ENCODE results near the gene MRPS12. TPM values are rescaled to one million over a fixed set of nuclear protein-coding genes. Genes with fewer than 3 reads are reported as not detected.
"Not testable (repeated sequence)": the region's sequence is repeated elsewhere in the genome, so short reads cannot be mapped to it uniquely, and the experiment has no call there.

MRPS12 gene
- total and polyA plus RNA-seq, 9 donors = 5.5 to 24.1 (median 19.7) TPM

GRCh38 chr19:38958301-38958700 lies 27.6 kb downstream of the MRPS12 start:
- 87 to 96% (median 93%) methylated on average over 2 of the region's 2 CpGs for WGBS, 3 donors
- Histone ChIP-seq H3K4me1 (ENCODE audit: insufficient read depth) (peaks cover 3% of the 10 kb centered on the region), H3K9me3 (no peaks in the 10 kb centered on the region), H3K36me3 (no peaks in the 10 kb centered on the region), H3K27me3 (no peaks in the 10 kb centered on the region), H3K27ac (no peak overlapping the region), H3K4me3 (no peak overlapping the region)
- intact Hi-C loops (cut with DNase I) = loop anchor here in 1 of 4 donors (10.0 kb wide), 1 partner anchor 366 kb away; the partner anchor contains the start of gene LRFN1
- DNase-seq = no peak
- no peak for TF ChIP-seq EP300 (IDR thresholded peaks at IDR 0.05)
- TF ChIP-seq CTCF (IDR thresholded peaks at IDR 0.05) = no peak
- no peak for TF ChIP-seq POLR2A (IDR thresholded peaks at IDR 0.05)

GRCh38 chr19:38959618-38960017 lies 28.9 kb downstream of the MRPS12 start:
- intact Hi-C loops (cut with DNase I) = loop anchor here in 2 of 4 donors (10.0 kb wide), 1 partner anchor 365 kb away; the partner anchor contains the start of gene LRFN1 (in 2 of the 2)
- TF ChIP-seq CTCF (IDR thresholded peaks at IDR 0.05) (no peak), EP300 (IDR thresholded peaks at IDR 0.05) (no peak), POLR2A (IDR thresholded peaks at IDR 0.05) (no peak)
- 69 to 85% (median 75%) methylated on average over 5 of the region's 5 CpGs for WGBS, 3 donors

GRCh38 chr19:38964738-38965137 lies 34.0 kb downstream of the MRPS12 start:
- no peak for DNase-seq
- no peaks in the 10 kb centered on the region for H3K36me3 ChIP-seq
- H3K27ac ChIP-seq = no peak overlapping the region
- H3K4me3 ChIP-seq = no peak overlapping the region
- H3K4me1 ChIP-seq (ENCODE audit: insufficient read depth) = peaks cover 3% of the 10 kb centered on the region
- no peaks in the 10 kb centered on the region for H3K27me3 ChIP-seq
- no peaks in the 10 kb centered on the region for H3K9me3 ChIP-seq
- 85 to 94% (median 85%) methylated on average over 2 of the region's 2 CpGs for WGBS, 3 donors
- TF ChIP-seq EP300 (IDR thresholded peaks at IDR 0.05) = no peak
- no peak for TF ChIP-seq POLR2A (IDR thresholded peaks at IDR 0.05)
- TF ChIP-seq CTCF (IDR thresholded peaks at IDR 0.05) = no peak
- intact Hi-C loops (cut with DNase I) = loop anchor here in 2 of 4 donors (1.0 to 10.0 kb wide), 2 partner anchors 28 to 360 kb away; partner anchors contain the start of gene LRFN1 (in 1 of the 2)

More at GRCh38 chr19:38959618-38960017, 28.9 kb downstream of the MRPS12 start:
- Histone ChIP-seq H3K4me3 (no peak overlapping the region), H3K27ac (no peak overlapping the region), H3K36me3 (no peaks in the 10 kb centered on the region), H3K4me1 (ENCODE audit: insufficient read depth) (peaks cover 3% of the 10 kb centered on the region), H3K9me3 (no peaks in the 10 kb centered on the region), H3K27me3 (no peaks in the 10 kb centered on the region)
- DNase-seq = no peak

GRCh38 chr19:38966149-38966548 lies 35.4 kb downstream of the MRPS12 start:
- H3K9me3 ChIP-seq; H3K4me1 ChIP-seq (ENCODE audit: insufficient read depth); H3K36me3 ChIP-seq; H3K4me3 ChIP-seq; H3K27me3 ChIP-seq; H3K27ac ChIP-seq; DNase-seq: not testable (repeated sequence)
- intact Hi-C loops (cut with DNase I) = loop anchor here in 1 of 4 donors (10.0 kb wide), 1 partner anchor 359 kb away; the partner anchor contains the start of gene LRFN1
- WGBS, 3 donors = 94 to 96% (median 95%) methylated on average over 5 of the region's 5 CpGs

GRCh38 chr19:38970664-38971532 lies 40.2 kb downstream of the MRPS12 start:
- Histone ChIP-seq H3K27me3 (no peaks in the 10 kb centered on the region), H3K4me1 (ENCODE audit: insufficient read depth) (no peaks in the 10 kb centered on the region), H3K4me3 (no peak overlapping the region), H3K9me3 (no peaks in the 10 kb centered on the region), H3K27ac (no peak overlapping the region), H3K36me3 (no peaks in the 10 kb centered on the region)
- TF ChIP-seq POLR2A (IDR thresholded peaks at IDR 0.05) (no peak), CTCF (IDR thresholded peaks at IDR 0.05) (no peak), EP300 (IDR thresholded peaks at IDR 0.05) (no peak)
- WGBS, 3 donors = 81 to 86% (median 83%) methylated on average over 12 of the region's 12 CpGs
- DNase-seq = no peak
- intact Hi-C loops (cut with DNase I) = no loop called here

Data from ovary (tissue), 9 donors.